Upper lobe of left lung (tissue), 4 donors: ENCODE results near the gene LENEP.

ENCODE experiments used
- POLR2AphosphoS5 ChIP-seq, 2 donors: sonication (generic); formaldehyde crosslinking; IDR thresholded peaks; one replicate each; pipeline ENCODE4 v1.5.1; 2017; ENCODE audit warnings: antibody characterized with exemption in 2 of 2
- TF ChIP-seq, protein P1 (sequence below), 6 experiments: fragments of 450-650 bp in 4 of 6; fragments of 200-600 bp in 2 of 6; sonication (generic) in 2 of 6; IDR thresholded peaks; one replicate each; pipeline ENCODE4 v1.5.1; 2016 to 2019; ENCODE audit warnings: antibody characterized with exemption in 6 of 6

- no peak for TF ChIP-seq POLR2AphosphoS5 (IDR thresholded peaks at IDR 0.05)
- TF ChIP-seq, protein P1, sequence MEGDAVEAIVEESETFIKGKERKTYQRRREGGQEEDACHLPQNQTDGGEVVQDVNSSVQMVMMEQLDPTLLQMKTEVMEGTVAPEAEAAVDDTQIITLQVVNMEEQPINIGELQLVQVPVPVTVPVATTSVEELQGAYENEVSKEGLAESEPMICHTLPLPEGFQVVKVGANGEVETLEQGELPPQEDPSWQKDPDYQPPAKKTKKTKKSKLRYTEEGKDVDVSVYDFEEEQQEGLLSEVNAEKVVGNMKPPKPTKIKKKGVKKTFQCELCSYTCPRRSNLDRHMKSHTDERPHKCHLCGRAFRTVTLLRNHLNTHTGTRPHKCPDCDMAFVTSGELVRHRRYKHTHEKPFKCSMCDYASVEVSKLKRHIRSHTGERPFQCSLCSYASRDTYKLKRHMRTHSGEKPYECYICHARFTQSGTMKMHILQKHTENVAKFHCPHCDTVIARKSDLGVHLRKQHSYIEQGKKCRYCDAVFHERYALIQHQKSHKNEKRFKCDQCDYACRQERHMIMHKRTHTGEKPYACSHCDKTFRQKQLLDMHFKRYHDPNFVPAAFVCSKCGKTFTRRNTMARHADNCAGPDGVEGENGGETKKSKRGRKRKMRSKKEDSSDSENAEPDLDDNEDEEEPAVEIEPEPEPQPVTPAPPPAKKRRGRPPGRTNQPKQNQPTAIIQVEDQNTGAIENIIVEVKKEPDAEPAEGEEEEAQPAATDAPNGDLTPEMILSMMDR (IDR thresholded peaks at IDR 0.05), result no peak
These were observed 37.5 kb downstream of the LENEP start for GRCh38 chr1:155030899-155031298.
